ENCODE measurements around the gene RIMS1. TPM values are rescaled to one million over a fixed set of nuclear protein-coding genes. Genes with fewer than 3 reads are reported as not detected.

RIMS1 gene
- total RNA-seq, 1 experiment from 2014 or later = not detected

DNA sequence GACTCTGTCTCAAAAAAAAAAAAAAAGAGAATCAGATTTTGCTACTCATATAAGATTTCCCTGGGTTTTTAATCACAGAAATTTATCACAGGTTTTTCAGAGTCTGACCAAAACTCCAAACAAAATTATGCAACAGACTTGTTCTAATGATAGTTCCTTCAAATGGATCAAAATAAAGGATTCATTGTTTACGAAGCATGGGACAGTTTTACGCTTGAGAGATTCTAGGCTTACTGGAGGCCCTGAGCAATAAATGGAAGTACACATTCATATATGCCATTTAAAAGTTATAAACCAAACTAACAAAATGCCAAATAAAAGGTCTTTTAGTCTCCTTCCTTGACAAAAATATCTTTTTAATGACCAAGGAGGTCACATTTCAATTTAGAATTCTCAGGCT lies 490.4 kb downstream of the RIMS1 start:
- no peak overlapping the region for H2AFZ ChIP-seq (ENCODE audit: low read length)
- no peaks in the 10 kb centered on the region for H3K27me3 ChIP-seq (ENCODE audit: low read length)
- no peaks in the 10 kb centered on the region for H3K9me3 ChIP-seq (ENCODE audit: low read length)
- no peak overlapping the region for H3K4me3 ChIP-seq (ENCODE audit: low read length)
- DNase-seq = no peak
- peaks cover 9% of the 10 kb centered on the region for H3K4me1 ChIP-seq (ENCODE audit: low read length)
- no peaks in the 10 kb centered on the region for H3K9me2 ChIP-seq (replicated peaks; ENCODE audit: insufficient read depth, low read length)
- no peak overlapping the region for H3K27ac ChIP-seq (ENCODE audit: low read length)
- no peaks in the 10 kb centered on the region for H4K20me1 ChIP-seq (ENCODE audit: insufficient read depth, low read depth, low read length)
- H3K79me2 ChIP-seq (ENCODE audit: low read length) = no peaks in the 10 kb centered on the region
- no peaks in the 10 kb centered on the region for H3K36me3 ChIP-seq (ENCODE audit: insufficient read depth, low read length)
- no peak overlapping the region for H3K9ac ChIP-seq (ENCODE audit: low read length)
- no peak overlapping the region for H3K4me2 ChIP-seq (ENCODE audit: low read depth, low read length, poor library complexity, severe bottlenecking)

DNA sequence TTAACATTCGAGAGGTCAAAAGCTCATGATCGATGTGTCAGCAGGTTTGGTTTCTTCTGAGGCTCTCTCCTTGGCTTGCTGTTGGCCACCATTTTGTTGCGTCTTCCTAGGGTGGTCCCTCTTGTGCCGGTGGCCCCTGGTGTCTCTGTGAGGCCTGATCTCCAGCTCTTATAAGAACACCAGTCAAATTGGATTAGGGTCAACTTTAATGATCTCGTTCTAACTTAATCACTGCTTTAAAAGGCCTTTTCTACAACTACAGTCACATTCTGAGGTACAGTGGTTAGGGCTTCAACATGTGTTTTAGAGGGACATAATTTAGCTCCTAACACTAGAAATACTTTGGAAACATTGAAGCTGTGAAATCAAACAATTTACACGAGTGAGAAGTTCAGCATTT lies 494.7 kb downstream of the RIMS1 start:
- H3K9me2 ChIP-seq (replicated peaks; ENCODE audit: insufficient read depth, low read length) = no peaks in the 10 kb centered on the region
- no peaks in the 10 kb centered on the region for H3K9me3 ChIP-seq (ENCODE audit: low read length)
- no peak overlapping the region for H3K9ac ChIP-seq (ENCODE audit: low read length)
- H3K27ac ChIP-seq (ENCODE audit: low read length) = no peak overlapping the region
- no peaks in the 10 kb centered on the region for H3K79me2 ChIP-seq (ENCODE audit: low read length)
- H3K4me2 ChIP-seq (ENCODE audit: low read depth, low read length, poor library complexity, severe bottlenecking) = no peak overlapping the region
- no peak for DNase-seq
- H3K4me3 ChIP-seq (ENCODE audit: low read length) = no peak overlapping the region
- H3K4me1 ChIP-seq (ENCODE audit: low read length) = peaks cover 37% of the 10 kb centered on the region
- H2AFZ ChIP-seq (ENCODE audit: low read length) = no peak overlapping the region
- no peaks in the 10 kb centered on the region for H3K36me3 ChIP-seq (ENCODE audit: insufficient read depth, low read length)
- H3K27me3 ChIP-seq (ENCODE audit: low read length) = no peaks in the 10 kb centered on the region
- no peaks in the 10 kb centered on the region for H4K20me1 ChIP-seq (ENCODE audit: insufficient read depth, low read depth, low read length)

GRCh38 chr6:72382602-72383529 lies 496.5 kb downstream of the RIMS1 start:
- no peaks in the 10 kb centered on the region for H3K36me3 ChIP-seq (ENCODE audit: insufficient read depth, low read length)
- no peaks in the 10 kb centered on the region for H3K9me2 ChIP-seq (replicated peaks; ENCODE audit: insufficient read depth, low read length)
- peak overlapping the region; percentile 6; the same call in 1 of the 2 replicates for H3K9ac ChIP-seq (ENCODE audit: low read length)
- H3K79me2 ChIP-seq (ENCODE audit: low read length) = no peaks in the 10 kb centered on the region
- peak overlapping the region; percentile 69 for H3K27ac ChIP-seq (ENCODE audit: low read length)
- peak; percentile 85 for DNase-seq
- peaks cover 37% of the 10 kb centered on the region for H3K4me1 ChIP-seq (ENCODE audit: low read length)
- peak overlapping the region; percentile 41; the same call in 1 of the 2 replicates for H3K4me3 ChIP-seq (ENCODE audit: low read length)
- no peaks in the 10 kb centered on the region for H3K27me3 ChIP-seq (ENCODE audit: low read length)
- peak overlapping the region; percentile 64 for H3K4me2 ChIP-seq (ENCODE audit: low read depth, low read length, poor library complexity, severe bottlenecking)
- H4K20me1 ChIP-seq (ENCODE audit: insufficient read depth, low read depth, low read length) = no peaks in the 10 kb centered on the region
- no peaks in the 10 kb centered on the region for H3K9me3 ChIP-seq (ENCODE audit: low read length)
- H2AFZ ChIP-seq (ENCODE audit: low read length) = peak overlapping the region; percentile 74; the same call in 1 of the 2 replicates

GRCh38 chr6:72386324-72386723 lies 500.0 kb downstream of the RIMS1 start:
- Histone ChIP-seq H3K36me3 (ENCODE audit: insufficient read depth, low read length) (no peaks in the 10 kb centered on the region), H3K4me3 (ENCODE audit: low read length) (peak overlapping the region; percentile 68), H3K27ac (ENCODE audit: low read length) (no peak overlapping the region), H3K4me1 (ENCODE audit: low read length) (peaks cover 37% of the 10 kb centered on the region), H4K20me1 (ENCODE audit: insufficient read depth, low read depth, low read length) (no peaks in the 10 kb centered on the region), H3K4me2 (ENCODE audit: low read depth, low read length, poor library complexity, severe bottlenecking) (peak overlapping the region; percentile 68), H3K9ac (ENCODE audit: low read length) (peak overlapping the region; percentile 62), H3K9me2 (replicated peaks; ENCODE audit: insufficient read depth, low read length) (no peaks in the 10 kb centered on the region), H3K79me2 (ENCODE audit: low read length) (no peaks in the 10 kb centered on the region), H3K9me3 (ENCODE audit: low read length) (no peaks in the 10 kb centered on the region), H3K27me3 (ENCODE audit: low read length) (no peaks in the 10 kb centered on the region), H2AFZ (ENCODE audit: low read length) (peak overlapping the region; percentile 39; the same call in 1 of the 2 replicates)
- DNase-seq = peak; percentile 66

- Histone ChIP-seq H3K36me3 (ENCODE audit: insufficient read depth, low read length) (no peaks in the 10 kb centered on the region), H3K4me1 (ENCODE audit: low read length) (peaks cover 9% of the 10 kb centered on the region), H3K9me2 (replicated peaks; ENCODE audit: insufficient read depth, low read length) (no peaks in the 10 kb centered on the region), H2AFZ (ENCODE audit: low read length) (no peak overlapping the region), H4K20me1 (ENCODE audit: insufficient read depth, low read depth, low read length) (no peaks in the 10 kb centered on the region), H3K79me2 (ENCODE audit: low read length) (no peaks in the 10 kb centered on the region), H3K4me2 (ENCODE audit: low read depth, low read length, poor library complexity, severe bottlenecking) (no peak overlapping the region), H3K27ac (ENCODE audit: low read length) (no peak overlapping the region), H3K9ac (ENCODE audit: low read length) (no peak overlapping the region), H3K27me3 (ENCODE audit: low read length) (no peaks in the 10 kb centered on the region), H3K9me3 (ENCODE audit: low read length) (no peaks in the 10 kb centered on the region), H3K4me3 (ENCODE audit: low read length) (no peak overlapping the region)
- DNase-seq = no peak
These were observed 503.3 kb downstream of the RIMS1 start for GRCh38 chr6:72389698-72390097.

DNA sequence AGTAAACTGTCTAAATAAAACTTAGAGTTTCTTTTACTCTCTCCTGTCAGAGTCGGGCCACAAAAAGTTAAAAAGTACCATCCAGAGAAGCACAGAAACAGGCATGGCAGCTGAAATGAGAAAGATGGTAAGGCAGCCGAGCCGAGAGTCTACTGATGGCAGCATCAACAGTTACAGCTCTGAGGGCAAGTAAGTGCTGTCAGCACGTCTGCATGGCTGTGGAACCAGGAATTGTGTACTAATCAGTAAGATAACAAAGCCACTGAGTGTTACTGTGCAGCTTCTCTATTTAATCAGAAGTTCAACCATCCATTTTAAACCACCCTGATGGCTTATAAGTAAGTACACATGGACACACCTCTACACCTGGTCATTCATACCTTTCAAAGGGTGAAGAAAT lies 504.2 kb downstream of the RIMS1 start:
- Histone ChIP-seq H3K27ac (ENCODE audit: low read length) (no peak overlapping the region), H3K36me3 (ENCODE audit: insufficient read depth, low read length) (no peaks in the 10 kb centered on the region)
- DNase-seq = no peak

DNA sequence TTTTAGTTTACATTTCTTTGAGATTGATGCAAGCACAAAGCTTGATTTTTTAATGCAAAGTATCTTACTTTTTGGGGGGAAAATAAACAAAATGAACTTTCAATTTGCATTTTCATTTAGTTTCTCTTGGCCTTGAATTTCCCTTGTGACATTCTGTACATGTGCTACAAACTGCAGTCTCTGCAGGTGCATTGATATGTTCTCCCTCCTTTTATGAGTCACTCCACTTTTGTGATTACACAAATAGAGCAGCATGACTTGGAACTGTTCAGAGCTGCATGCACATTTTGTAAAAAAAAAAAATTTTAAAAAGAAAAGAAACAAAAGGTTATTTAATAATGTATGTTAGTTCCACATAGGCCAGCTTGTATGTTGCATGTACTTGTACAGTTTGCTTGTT lies 515.5 kb downstream of the RIMS1 start:
- Histone ChIP-seq H3K27me3 (ENCODE audit: low read length) (no peaks in the 10 kb centered on the region), H3K36me3 (ENCODE audit: insufficient read depth, low read length) (no peaks in the 10 kb centered on the region), H3K9me2 (replicated peaks; ENCODE audit: insufficient read depth, low read length) (no peaks in the 10 kb centered on the region), H3K27ac (ENCODE audit: low read length) (no peak overlapping the region), H3K4me1 (ENCODE audit: low read length) (no peaks in the 10 kb centered on the region), H3K4me3 (ENCODE audit: low read length) (no peak overlapping the region), H4K20me1 (ENCODE audit: insufficient read depth, low read depth, low read length) (no peaks in the 10 kb centered on the region), H2AFZ (ENCODE audit: low read length) (no peak overlapping the region), H3K9ac (ENCODE audit: low read length) (no peak overlapping the region), H3K4me2 (ENCODE audit: low read depth, low read length, poor library complexity, severe bottlenecking) (no peak overlapping the region), H3K9me3 (ENCODE audit: low read length) (no peaks in the 10 kb centered on the region), H3K79me2 (ENCODE audit: low read length) (no peaks in the 10 kb centered on the region)
- DNase-seq = no peak

More for the DNA sequence above, 504.2 kb downstream of the RIMS1 start:
- peaks cover 2% of the 10 kb centered on the region for H3K4me1 ChIP-seq (ENCODE audit: low read length)
- no peak overlapping the region for H3K9ac ChIP-seq (ENCODE audit: low read length)
- H3K79me2 ChIP-seq (ENCODE audit: low read length) = no peaks in the 10 kb centered on the region
- no peak overlapping the region for H2AFZ ChIP-seq (ENCODE audit: low read length)
- H3K9me3 ChIP-seq (ENCODE audit: low read length) = no peaks in the 10 kb centered on the region
- H3K4me2 ChIP-seq (ENCODE audit: low read depth, low read length, poor library complexity, severe bottlenecking) = no peak overlapping the region
- no peak overlapping the region for H3K4me3 ChIP-seq (ENCODE audit: low read length)
- no peaks in the 10 kb centered on the region for H3K27me3 ChIP-seq (ENCODE audit: low read length)
- no peaks in the 10 kb centered on the region for H4K20me1 ChIP-seq (ENCODE audit: insufficient read depth, low read depth, low read length)
- no peaks in the 10 kb centered on the region for H3K9me2 ChIP-seq (replicated peaks; ENCODE audit: insufficient read depth, low read length)

GRCh38 chr6:72403413-72403812 lies 517.1 kb downstream of the RIMS1 start:
- no peaks in the 10 kb centered on the region for H3K36me3 ChIP-seq (ENCODE audit: insufficient read depth, low read length)
- H4K20me1 ChIP-seq (ENCODE audit: insufficient read depth, low read depth, low read length) = no peaks in the 10 kb centered on the region
- H3K4me2 ChIP-seq (ENCODE audit: low read depth, low read length, poor library complexity, severe bottlenecking) = no peak overlapping the region
- no peaks in the 10 kb centered on the region for H3K9me3 ChIP-seq (ENCODE audit: low read length)
- no peaks in the 10 kb centered on the region for H3K9me2 ChIP-seq (replicated peaks; ENCODE audit: insufficient read depth, low read length)
- H2AFZ ChIP-seq (ENCODE audit: low read length) = no peak overlapping the region
- H3K27me3 ChIP-seq (ENCODE audit: low read length) = no peaks in the 10 kb centered on the region
- H3K4me1 ChIP-seq (ENCODE audit: low read length) = no peaks in the 10 kb centered on the region
- DNase-seq = no peak
- H3K9ac ChIP-seq (ENCODE audit: low read length) = no peak overlapping the region
- H3K27ac ChIP-seq (ENCODE audit: low read length) = no peak overlapping the region
- no peak overlapping the region for H3K4me3 ChIP-seq (ENCODE audit: low read length)
- no peaks in the 10 kb centered on the region for H3K79me2 ChIP-seq (ENCODE audit: low read length)
